H1 (cell line): ENCODE results near the gene CHAC1. TPM values are rescaled to one million over a fixed set of nuclear protein-coding genes. Genes with fewer than 3 reads are reported as not detected.

Experiments used
- CREB1 ChIP-seq: IDR thresholded peaks from 2 replicates; pipeline ENCODE4 v1.6.1; 2012; ENCODE audit warnings: inconsistent platforms
- RBBP5 ChIP-seq: IDR thresholded peaks from 2 replicates; pipeline ENCODE4 v1.7.1; 2012; ENCODE audit warnings: low read depth, mild to moderate bottlenecking, inconsistent platforms, low read length, moderate library complexity, borderline replicate concordance
- RXRA ChIP-seq: IDR thresholded peaks from 2 replicates; pipeline ENCODE4 v1.6.1; 2011; ENCODE audit warnings: low read depth, mild to moderate bottlenecking, low read length, moderate library complexity; ENCODE audit not compliant: insufficient read depth
- polyA plus RNA-seq, 7 experiments: library from polyadenylated mRNA; depleted of rRNA in 3 of 7; stranded (reverse) in 5 of 7; unstranded in 2 of 7; fragments of >200 nt in 5 of 7; fragments of 200-250 nt in 2 of 7; gene quantifications; 1 replicate in 5 of 7; 2 replicates in 1 of 7; 4 replicates in 1 of 7; pipeline versions ENCODE4 v1.2.1 to v1.2.3, GENCODE V29; 2011 to 2013; ENCODE audit warnings: missing spikeins in 2 of 7, mixed read lengths in 2 of 7
- total RNA-seq: library from RNA; stranded (reverse); fragmentation: NEBNext Ultra II Directional; extraction: Animal tissue kit (Norgen Biotek cat#: 25700); gene quantifications from 2 replicates; pipeline ENCODE4 v1.2.1, GENCODE V29; 2021

Gene CHAC1
- total and polyA plus RNA-seq, 2 of the 8 experiments (the other 6 are each of a cell fraction or from before 2014, with no cell fraction given): 34.3 to 159 TPM

GRCh38 chr15:40932156-40932555, 21.1 kb upstream of the CHAC1 start (continued):
- TF ChIP-seq RXRA (no peak), CREB1 (no peak), RBBP5 (no peak)
- TF ChIP-seq, all 59 proteins: peak for 0
